Jurkat, Clone E6-1 (cell line): ENCODE data around the gene AUP1. TPM values are rescaled to one million over a fixed set of nuclear protein-coding genes. Genes with fewer than 3 reads are reported as not detected.
"Not testable (repeated sequence)": the region's sequence is repeated elsewhere in the genome, so short reads cannot be mapped to it uniquely, and the experiment has no call there.

Experiments used
- DNase-seq: peaks from one replicate; pipeline ENCODE4 v3.0.0-alpha.2; 2011; ENCODE audit warnings: low read depth, low spot score
- H3K4me3 ChIP-seq: 2 replicates; pipeline ENCODE4 v1.5.1; 2011; ENCODE audit warnings: mild to moderate bottlenecking, low read length, control low read depth, moderate library complexity
- polyA plus RNA-seq: library from polyadenylated mRNA; unstranded; fragments of >200 nt; gene quantifications from one replicate; pipeline ENCODE4 v1.2.1, GENCODE V29; 2012; ENCODE audit warnings: missing spikeins; ENCODE audit not compliant: insufficient read length, insufficient read depth

The AUP1 gene
- polyA plus RNA-seq = 134 TPM

GRCh38 chr2:74529357-74530238 is at the start of gene AUP1, which contains the start of gene HTRA2:
TSS of gene AUP1 (minus strand) at chr2:74529706. CDS start at chr2:74529629, 77 bp downstream.
TSS of gene HTRA2 (plus strand) at chr2:74529933. CDS start at chr2:74530007, 74 bp downstream.
- DNase-seq = peak; percentile 74

DNA sequence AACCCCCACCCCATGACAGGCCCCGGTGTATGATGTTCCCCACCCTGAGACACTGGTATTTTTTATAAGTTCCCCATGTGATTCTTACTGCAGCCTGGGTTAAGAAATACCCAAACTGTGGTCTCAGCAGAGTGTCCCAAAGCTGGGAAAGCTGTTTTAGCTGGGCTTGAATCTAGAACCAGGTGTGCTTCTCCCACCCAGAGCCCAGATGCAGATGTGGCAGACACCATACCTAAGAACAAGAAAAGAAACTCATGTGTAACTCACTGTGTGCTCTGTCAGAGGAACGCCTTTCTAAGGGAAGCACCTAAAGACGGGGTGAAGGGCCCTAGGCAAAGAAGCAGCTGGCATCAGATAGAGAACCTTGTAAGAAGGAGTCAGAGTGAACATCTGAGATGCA is 48.9 kb upstream of the AUP1 start:
- DNase-seq = no peak
- H3K4me3 ChIP-seq = no peak overlapping the region

More at GRCh38 chr2:74529357-74530238, at the start of gene AUP1, which contains the start of gene HTRA2:
- H3K4me3 ChIP-seq = peak within 1 kb of the TSS; percentile 99

- no peak overlapping the region for H3K4me3 ChIP-seq
- DNase-seq = no peak
Observed at GRCh38 chr2:74577448-74577847, 47.9 kb upstream of the AUP1 start.

GRCh38 chr2:74576863-74577229 is 47.3 kb upstream of the AUP1 start:
- H3K4me3 ChIP-seq = no peak overlapping the region
- no peak for DNase-seq

DNA sequence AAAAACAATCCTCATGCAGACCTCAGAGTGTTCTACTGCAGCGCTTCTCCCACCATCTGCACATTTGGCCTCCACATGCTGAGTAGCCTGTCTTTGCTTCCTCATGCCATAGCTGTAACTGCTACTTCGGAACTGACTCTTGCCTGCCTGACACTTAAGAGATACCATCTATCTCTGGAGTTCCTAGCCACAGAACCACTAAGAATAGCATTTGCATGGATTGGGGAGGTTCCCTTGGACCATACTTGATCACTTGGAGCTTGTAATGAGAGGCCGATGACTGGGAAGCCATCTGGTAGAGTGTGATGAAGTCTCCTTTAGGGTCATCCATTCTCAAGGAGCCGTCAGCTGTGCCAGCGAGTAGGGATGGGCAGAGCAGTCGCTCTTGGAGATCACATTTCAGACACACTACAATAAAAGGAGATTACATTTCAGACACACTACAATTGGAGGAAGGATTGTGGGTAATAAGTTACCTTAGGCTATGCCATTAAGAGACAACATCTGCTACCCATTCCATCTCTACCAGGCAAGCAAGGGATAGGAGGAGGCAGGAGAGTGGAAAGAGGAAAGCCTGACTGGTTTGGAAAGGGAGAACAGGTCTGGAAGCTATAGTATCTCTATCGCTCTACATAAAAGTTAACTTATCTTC is 46.8 kb upstream of the AUP1 start:
- no peak for DNase-seq
- no peak overlapping the region for H3K4me3 ChIP-seq

GRCh38 chr2:74575320-74575719 is 45.8 kb upstream of the AUP1 start:
- no peak for DNase-seq
- H3K4me3 ChIP-seq = no peak overlapping the region

DNA sequence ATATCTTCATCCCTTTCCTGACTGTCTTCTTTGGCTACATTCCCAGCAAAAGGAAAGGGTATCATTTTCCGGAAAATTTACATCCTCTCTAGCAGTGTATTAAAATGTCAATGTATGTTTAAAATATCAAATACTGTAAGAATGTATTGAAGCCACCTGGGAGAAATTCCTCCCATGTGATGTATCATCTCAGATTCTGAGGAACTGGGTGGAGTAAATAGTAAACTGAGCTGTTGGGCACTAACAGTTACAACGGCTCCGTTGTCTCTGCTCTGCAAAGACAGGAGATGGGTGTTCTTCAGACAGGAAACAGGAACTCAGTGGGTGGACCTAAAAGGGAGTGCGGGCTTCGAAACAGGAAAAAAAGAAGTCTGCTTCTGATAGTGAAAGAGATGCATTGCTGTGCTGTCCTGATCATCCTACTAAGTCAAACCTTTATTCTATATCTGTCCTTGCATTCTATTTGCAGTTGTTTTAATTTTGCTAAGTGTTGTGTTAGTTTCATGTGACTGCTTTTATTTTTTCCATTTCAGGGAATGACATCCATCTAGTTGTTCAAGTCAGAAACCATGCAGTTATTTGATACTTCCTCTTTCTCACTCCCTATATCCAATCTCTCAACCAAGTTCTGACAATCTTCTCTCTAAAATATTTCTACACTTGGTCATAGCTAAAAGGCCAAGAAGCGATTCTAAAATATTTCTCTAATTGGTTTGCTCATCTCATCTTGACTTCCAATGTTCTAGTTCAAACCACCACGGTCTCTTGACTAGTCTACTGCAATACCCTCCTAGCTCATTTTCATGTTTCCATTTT is 44.4 kb upstream of the AUP1 start:
- DNase-seq = peak; percentile 73
- H3K4me3 ChIP-seq = peak overlapping the region; percentile 3; the same call in 1 of the 2 replicates

- H3K4me3 ChIP-seq = no peak overlapping the region
- no peak for DNase-seq
Observed at GRCh38 chr2:74572178-74572925, 42.8 kb upstream of the AUP1 start.

DNA sequence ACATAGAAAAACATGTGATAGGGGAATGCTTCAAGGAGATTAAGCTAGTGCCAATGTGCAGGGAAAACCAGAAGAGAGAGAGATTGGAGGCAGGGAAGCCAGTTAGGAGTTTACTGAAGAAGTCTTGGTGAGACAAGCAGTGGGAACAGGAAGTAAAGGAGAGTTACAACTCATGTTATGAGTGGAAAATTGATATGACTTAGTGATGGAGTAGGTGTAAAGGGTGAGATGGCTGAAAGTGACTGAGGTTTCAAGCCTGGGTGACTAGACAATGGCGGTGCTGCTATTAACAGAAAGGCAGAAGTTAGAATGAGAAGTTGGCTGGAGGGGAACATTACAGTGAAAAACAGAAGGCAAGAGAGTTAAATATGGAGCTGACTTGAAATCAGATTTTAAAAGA is 41.6 kb upstream of the AUP1 start:
- DNase-seq = no peak

DNA sequence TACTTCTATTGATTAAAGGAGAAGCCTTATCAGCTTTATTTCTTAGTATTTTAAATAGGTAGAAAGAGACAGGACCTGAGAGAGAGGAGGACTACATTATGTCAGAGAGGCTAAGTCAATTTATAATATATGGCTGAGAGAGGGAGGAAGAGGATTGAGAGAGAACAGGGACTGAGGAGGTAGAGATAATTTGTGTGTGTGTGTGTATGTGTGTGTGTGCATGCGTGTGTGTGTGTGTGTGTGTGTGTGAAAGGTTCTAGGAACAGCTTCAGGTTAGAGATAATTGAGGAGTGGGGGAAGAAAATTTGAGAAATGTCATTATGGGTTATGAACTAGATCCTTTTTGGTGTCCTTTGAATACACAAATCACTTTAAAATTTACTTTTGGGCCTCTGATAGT is 40.2 kb upstream of the AUP1 start:
- H3K4me3 ChIP-seq = no peak overlapping the region
- DNase-seq = no peak

More for the DNA sequence above, 41.6 kb upstream of the AUP1 start:
- no peak overlapping the region for H3K4me3 ChIP-seq

- DNase-seq = no peak
- no peak overlapping the region for H3K4me3 ChIP-seq
Observed at GRCh38 chr2:74567881-74568280, 38.4 kb upstream of the AUP1 start.

- H3K4me3 ChIP-seq = no peak overlapping the region
- DNase-seq = no peak
Observed at GRCh38 chr2:74566754-74567085, 37.2 kb upstream of the AUP1 start.

- DNase-seq = no peak
- H3K4me3 ChIP-seq = no peak overlapping the region
Observed at GRCh38 chr2:74566076-74566753, 36.7 kb upstream of the AUP1 start.

GRCh38 chr2:74564222-74564621 is 34.7 kb upstream of the AUP1 start:
- no peak overlapping the region for H3K4me3 ChIP-seq
- DNase-seq = no peak

- DNase-seq = no peak
- no peak overlapping the region for H3K4me3 ChIP-seq
Observed at GRCh38 chr2:74562126-74562775, 32.7 kb upstream of the AUP1 start.

DNA sequence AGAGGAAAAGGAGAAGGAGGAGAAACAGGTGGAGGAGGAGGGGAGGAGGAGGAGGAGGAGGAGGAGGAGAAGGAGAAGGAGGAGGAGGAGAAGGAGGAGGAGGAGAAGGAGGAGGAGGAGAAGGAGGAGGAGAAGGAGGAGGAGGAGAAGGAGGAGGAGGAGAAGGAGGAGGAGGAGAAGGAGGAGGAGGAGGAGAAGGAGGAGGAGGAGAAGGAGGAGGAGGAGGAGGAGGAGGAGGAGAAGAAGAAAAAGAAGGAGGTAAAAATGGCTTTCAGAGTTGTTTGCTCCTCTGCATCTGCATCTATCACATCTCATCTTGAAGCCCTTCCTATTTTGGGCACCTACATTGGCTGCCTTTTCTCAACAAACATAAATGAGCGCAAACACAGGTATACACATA is 31.5 kb upstream of the AUP1 start:
- H3K4me3 ChIP-seq, DNase-seq: not testable (repeated sequence)

DNA sequence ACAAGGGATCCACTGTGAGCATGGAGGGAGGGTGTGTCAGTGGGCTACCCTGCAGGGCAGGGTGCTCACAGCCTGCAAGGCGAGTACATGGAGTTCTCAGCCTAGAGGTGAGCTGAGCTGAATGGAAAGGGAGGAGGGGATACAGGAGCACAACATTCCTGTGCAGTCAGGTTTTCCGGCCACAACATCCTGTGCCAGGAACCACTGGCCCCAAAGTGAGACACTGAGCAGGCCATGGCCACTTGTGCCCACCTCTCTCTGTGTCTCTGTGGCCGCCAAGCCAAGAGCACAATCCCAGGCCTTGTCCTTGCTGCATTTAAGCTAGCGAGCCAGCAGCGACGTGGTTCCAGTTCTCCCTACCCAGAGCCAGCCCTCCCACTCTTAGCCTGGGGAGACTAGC is 31.1 kb upstream of the AUP1 start:
- H3K4me3 ChIP-seq = no peak overlapping the region
- DNase-seq = no peak

DNA sequence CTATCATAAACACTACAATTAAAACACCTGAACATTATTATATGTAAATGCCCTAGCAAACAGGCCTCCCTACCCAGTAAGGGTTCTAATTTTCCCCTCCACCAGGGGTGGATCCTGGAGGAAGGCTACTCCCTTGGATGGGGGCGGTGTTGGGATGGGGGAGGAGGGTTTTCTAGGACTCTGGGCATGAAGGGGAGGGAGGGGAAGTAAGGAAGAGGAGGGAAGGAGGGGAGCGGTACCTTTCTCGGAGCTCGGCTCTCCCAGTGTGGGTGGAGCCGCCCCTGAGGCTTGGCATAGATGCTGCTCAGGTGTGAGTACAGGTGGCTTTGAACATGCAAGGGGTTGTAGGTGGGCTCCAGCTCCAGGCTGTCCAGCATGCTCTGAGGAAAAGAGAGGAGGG is 30.4 kb upstream of the AUP1 start:
- H3K4me3 ChIP-seq = no peak overlapping the region
- no peak for DNase-seq
